Measurements from ENCODE around the gene IRS1. TPM values are rescaled to one million over a fixed set of nuclear protein-coding genes. Genes with fewer than 3 reads are reported as not detected.

The IRS1 gene
- total and polyA plus RNA-seq, 8 donors, result 13.3 to 43.5 (median 34.7) TPM

DNA sequence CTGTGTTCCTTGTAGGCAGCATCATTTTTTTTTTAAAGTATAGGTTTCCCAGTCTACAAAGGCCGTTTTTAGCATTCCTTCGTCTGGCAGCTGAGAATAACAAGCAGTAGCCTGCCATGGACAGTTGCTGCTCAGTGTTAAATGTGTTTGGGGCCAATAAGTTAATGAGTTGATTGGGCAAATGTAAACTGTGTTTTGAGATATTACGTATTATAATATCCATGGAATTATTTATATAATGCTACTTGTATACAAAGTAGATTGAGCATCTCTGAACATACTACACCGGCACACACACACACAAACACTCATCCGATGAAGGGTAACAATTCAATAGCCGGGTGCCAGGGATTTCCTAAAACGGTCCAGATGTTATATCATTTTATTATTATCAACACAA is 97.2 kb downstream of the IRS1 start:
- intact Hi-C loops (cut with DNase I), result no loop called here
- no peak for TF ChIP-seq CTCF (IDR thresholded peaks at IDR 0.05)
- Histone ChIP-seq H3K36me3 (no peaks in the 10 kb centered on the region), H3K9me3 (no peaks in the 10 kb centered on the region), H3K4me3 (no peak overlapping the region), H3K27me3 (no peaks in the 10 kb centered on the region), H3K27ac (no peak overlapping the region), H3K4me1 (no peaks in the 10 kb centered on the region)
- DNase-seq (no peak), ATAC-seq (no peak)

GRCh38 chr2:226701052-226701451 is 98.6 kb downstream of the IRS1 start:
- no peaks in the 10 kb centered on the region for H3K27me3 ChIP-seq
- ATAC-seq (peak; percentile 62), DNase-seq (no peak)
- no peaks in the 10 kb centered on the region for H3K4me1 ChIP-seq
- intact Hi-C loops (cut with DNase I), result no loop called here
- no peaks in the 10 kb centered on the region for H3K36me3 ChIP-seq
- H3K4me3 ChIP-seq, result no peak overlapping the region
- TF ChIP-seq CTCF (IDR thresholded peaks at IDR 0.05), result no peak
- H3K27ac ChIP-seq, result no peak overlapping the region
- no peaks in the 10 kb centered on the region for H3K9me3 ChIP-seq

- H3K27me3 ChIP-seq, result no peaks in the 10 kb centered on the region
- H3K4me1 ChIP-seq, result peaks cover 0 to 3% of the 10 kb centered on the region in 2 donors
- peak in 1 of 4 donors; percentile 64 for DNase-seq
- H3K27ac ChIP-seq, result no peak overlapping the region
- H3K4me3 ChIP-seq, result no peak overlapping the region
- no peaks in the 10 kb centered on the region for H3K9me3 ChIP-seq
- H3K36me3 ChIP-seq, result no peaks in the 10 kb centered on the region
- intact Hi-C loops (cut with DNase I), result no loop called here
- no peak for TF ChIP-seq CTCF (IDR thresholded peaks at IDR 0.05)
- ATAC-seq, result peak; percentile 24
Observed at GRCh38 chr2:226699321-226699720, 100.3 kb downstream of the IRS1 start.

- no peaks in the 10 kb centered on the region for H3K27me3 ChIP-seq
- no peak overlapping the region for H3K27ac ChIP-seq
- intact Hi-C loops (cut with DNase I), result no loop called here
- H3K4me3 ChIP-seq, result no peak overlapping the region
- DNase-seq, result no peak
- H3K9me3 ChIP-seq, result no peaks in the 10 kb centered on the region
- ATAC-seq, result no peak
- peaks cover 0 to 7% of the 10 kb centered on the region in 2 donors for H3K4me1 ChIP-seq
- TF ChIP-seq CTCF (IDR thresholded peaks at IDR 0.05), result no peak
- H3K36me3 ChIP-seq, result no peaks in the 10 kb centered on the region
Observed at GRCh38 chr2:226698671-226699070, 100.9 kb downstream of the IRS1 start.

DNA sequence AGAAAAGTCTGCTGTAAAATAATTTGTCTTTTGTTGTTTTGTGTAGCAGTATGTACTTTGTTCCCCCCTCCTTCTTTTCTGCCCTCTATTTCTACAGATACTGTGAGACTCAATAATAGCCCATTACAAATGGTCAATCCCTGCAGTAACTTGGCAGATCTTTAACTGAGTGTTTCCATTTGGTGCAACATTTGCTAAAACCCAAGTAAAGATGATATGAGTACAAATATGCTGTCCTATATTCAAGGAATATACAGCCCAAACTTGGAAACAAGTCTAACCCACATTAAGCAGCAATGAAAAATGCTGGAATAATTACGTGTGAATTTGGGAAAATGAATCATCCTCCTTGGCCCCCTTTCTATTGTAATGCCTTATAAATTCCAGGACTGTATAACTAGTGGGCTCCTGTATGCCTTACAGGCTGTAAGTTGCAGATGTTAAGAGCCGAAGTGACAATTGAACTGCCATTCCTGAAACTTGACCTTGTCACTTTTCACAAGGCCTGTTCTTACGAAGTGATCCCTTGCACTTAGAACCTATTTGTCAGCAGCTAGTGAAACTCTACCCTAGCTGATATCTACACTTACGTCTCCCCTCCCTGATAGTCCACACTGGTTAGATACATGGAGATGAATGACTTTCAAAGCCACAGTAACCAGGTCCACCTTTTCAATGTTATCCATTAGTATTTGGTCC is 104.9 kb downstream of the IRS1 start:
- no peak overlapping the region for H3K27ac ChIP-seq
- no peak overlapping the region for H3K4me3 ChIP-seq
- TF ChIP-seq CTCF (IDR thresholded peaks at IDR 0.05), result no peak
- intact Hi-C loops (cut with DNase I), result no loop called here
- no peak for ATAC-seq
- H3K9me3 ChIP-seq, result no peaks in the 10 kb centered on the region
- DNase-seq, result peak in 2 of 4 donors; percentile 81 to 84
- no peaks in the 10 kb centered on the region for H3K36me3 ChIP-seq
- H3K4me1 ChIP-seq, result peaks cover 9 to 20% of the 10 kb centered on the region in 2 donors
- peaks cover 0 to 3% of the 10 kb centered on the region in 2 donors for H3K27me3 ChIP-seq
